GM19023 (cell line): ENCODE measurements around the gene CFAP410.

Experiments
- ATAC-seq: cut with Tn5 transposase; IDR thresholded peaks from one replicate; pipeline ENCODE4 v1.9.1; 2021; ENCODE audit warnings: mild to moderate bottlenecking, moderate library complexity; ENCODE audit not compliant: unreplicated experiment

Gene CFAP410

DNA sequence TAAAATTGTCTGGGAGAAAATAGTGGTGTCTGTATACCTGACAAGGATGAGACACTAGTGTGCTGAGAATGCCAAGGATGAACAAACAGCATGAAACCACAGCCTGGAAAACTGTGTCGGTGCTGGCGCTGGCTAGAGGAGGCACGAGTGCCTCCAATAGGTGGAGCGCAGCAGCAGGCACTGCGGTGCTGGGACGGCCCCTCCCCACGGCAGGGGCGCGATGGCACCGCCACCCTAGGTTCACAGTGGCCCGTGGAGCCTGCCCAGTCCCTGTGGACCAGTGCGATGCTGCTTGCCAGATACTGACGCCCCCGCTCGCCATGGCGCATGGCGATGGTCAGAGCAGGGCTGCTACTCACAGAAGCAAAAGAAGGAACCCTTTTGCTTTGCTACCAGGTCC is 6.8 kb downstream of the CFAP410 start:
- ATAC-seq, result no peak

DNA sequence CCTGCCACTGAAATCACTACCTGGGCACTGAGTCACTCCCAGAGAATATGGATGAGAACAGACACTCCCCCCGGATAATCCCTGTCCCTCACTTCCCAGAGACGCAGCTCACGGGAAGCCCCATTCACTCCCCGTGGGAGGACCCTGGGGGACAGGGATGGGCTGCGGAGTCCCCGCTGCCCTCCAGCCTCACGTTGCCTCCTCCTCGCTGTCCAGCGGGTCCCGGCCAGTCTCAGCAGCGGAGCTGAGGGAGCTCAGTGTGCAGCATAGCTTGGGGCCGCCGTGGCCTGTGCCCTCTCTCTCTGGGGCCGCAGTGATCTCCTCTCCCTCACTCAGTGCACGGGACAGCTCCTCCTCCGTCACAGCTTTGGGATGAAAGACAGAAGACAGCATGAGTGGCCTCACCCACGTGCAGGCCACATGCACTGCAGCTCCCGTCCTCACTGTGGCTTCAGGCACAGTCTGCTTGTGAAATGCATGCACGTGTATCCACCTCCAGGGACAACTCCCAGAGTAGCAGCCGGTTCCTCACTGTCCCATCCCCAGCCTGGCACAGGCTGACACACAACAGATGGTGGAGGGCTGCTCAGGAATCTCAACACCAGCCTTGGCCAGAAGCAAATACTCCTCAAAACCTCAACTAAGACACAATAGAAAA is 7.4 kb downstream of the CFAP410 start:
- no peak for ATAC-seq

DNA sequence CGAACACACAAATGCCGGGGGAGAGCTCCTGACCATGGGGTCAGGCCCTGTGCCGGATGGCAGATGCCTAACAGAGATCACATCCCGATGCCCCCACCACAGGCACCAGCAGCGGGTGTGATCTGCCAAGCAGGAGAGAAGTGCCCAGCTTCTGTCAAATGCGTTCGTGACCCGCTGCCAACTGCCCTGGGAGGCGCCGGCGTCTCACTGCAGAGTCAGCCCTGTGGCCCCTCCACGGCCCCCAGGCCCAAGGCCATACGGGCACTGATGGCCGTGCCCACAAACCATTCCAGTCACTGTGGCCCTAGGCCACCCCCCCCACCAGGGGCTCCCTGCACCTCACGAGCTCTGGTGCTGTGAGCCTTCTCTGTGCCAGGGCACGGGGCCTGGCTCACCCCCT is 8.0 kb downstream of the CFAP410 start:
- no peak for ATAC-seq

DNA sequence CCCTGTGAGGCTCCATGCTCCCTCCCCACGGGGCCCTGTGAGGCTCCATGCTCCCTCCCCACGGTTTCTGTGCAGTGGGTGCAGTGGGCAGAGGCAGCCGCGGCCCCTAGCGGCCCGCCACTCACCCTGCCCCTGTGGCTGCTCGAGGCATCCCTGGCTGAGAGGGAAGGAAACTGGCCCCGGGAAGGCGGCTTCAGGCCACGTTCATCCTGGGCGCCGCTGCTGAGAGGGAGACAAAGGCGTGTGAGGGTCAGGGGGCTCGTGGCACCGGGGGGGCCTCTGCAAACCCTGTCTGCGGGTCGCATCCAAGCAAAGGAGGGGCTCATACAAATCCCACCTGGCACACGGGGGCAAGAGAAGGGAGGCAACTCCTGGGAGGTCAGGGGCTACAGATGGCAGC is 8.5 kb downstream of the CFAP410 start:
- ATAC-seq, result no peak

DNA sequence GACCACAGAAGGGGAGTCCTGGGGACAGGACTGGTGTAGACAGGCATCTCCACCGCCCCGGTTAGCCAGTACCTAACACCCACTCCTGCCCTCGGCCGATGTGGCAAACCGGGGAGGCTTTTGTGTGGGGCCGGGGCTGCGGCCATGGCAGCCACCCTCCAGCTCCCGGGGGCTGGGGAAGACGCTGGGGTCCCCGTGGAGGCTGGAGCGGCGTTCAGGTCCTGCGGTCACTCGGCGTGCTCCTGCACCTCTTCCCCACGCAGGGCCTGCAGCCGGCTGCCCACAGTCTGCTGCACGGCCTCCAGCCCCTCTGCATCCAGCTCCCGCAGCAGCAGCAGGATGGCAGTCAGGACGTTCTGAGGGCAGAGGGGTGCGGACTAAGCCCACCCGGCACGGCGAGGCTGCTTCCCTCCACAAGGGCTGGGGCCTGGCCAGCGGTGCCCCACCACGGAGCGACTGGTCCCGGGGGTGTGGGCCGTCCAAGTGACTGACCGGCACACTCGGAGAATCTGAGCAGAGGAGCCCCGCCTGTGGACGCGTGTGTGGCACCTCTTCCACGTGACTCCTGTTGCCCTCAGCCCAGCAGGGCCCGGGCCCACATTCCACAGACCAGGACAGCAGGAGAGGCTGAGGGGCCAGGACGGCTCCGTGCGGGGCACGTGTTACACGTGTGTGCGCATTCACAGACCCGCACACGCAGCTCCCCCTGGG is 9.1 kb downstream of the CFAP410 start:
- ATAC-seq, result no peak

DNA sequence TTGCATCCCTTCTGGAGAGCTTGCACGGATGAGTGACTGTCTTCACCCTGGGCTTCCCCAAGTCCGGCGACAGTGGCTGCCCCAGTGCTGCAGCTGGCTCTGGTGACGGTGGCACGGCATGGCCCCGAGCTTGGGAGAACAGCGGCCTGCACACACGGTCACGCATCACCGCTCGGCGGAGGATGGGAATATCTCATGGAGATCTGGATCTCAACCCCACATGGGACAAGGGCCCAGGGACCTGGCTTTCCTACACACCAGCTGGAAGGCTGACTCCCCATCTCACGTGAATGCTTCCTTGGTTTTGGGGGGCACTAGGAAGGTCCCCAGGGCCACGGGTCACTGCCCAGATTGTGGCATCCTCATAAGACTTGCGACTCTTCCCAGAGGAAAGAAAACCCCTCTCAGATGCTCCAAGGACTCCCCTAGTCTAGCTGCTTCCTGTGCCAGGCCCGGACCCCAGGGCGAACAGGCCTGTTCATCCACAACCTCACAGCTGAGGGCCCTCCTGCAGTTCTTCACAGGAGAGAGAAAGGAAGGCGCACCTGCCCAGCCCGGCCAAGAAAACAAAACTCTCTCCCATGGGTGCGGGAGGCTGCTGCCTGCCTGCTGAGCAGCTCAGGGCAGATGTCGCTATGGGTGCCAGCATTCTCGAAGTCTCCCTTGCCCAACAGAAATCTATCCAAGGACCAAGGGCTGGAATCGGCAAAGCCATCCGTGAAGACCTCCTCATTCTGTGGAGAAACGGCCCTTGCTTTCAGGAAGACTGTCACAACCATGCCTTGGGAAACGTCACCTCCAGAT is 9.9 kb downstream of the CFAP410 start:
- no peak for ATAC-seq

DNA sequence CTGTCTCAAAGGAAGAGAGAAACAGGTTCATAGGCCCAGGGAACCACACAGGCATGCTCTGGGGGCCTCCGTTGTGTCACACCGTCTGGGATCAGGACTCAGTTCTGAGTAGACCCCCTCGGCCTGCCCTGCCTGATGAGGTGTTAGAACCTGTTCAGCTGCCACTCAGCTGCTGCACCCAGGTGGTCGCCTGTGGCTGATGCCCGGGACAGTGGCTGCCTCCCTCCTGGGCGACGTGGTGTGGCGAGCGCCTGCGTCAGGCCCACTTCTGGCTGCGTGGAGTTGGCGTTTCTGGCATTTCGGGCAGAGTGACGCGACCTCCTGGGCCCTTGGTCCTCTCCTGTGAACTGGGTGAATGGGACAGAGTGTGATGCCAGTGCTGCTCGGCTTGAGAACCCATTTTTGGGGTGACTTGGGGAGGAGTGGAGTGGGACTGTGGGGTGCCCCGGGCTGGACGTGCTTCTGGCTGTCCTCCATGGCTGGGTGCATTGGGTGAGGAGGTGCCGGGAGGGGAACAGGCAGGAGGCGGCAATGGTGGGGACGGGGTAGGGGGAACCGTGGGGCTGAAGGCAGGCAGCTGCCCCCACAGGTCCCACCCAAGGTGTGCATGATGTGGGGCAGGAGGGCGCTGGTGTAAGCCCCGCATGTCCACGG is 10.8 kb downstream of the CFAP410 start:
- no peak for ATAC-seq

DNA sequence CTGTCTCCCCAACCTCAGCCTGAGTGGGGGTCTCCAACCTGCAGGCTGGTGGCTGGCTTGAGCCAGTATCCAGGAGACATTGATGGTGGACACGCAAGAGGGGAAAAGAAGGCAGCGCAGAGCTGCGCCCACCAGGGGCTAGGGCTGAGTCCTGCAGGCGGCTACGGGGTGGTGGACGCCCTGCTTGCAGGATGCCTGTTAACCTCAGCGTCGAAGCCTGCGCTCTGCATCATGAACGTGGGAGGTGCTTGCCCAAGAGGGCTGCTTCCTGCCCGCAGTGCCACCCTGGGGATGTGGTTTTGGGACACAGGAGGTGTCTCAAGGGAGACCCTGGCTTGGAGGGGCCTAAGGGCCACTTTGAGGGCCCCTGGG is 11.6 kb downstream of the CFAP410 start:
- ATAC-seq, result no peak

DNA sequence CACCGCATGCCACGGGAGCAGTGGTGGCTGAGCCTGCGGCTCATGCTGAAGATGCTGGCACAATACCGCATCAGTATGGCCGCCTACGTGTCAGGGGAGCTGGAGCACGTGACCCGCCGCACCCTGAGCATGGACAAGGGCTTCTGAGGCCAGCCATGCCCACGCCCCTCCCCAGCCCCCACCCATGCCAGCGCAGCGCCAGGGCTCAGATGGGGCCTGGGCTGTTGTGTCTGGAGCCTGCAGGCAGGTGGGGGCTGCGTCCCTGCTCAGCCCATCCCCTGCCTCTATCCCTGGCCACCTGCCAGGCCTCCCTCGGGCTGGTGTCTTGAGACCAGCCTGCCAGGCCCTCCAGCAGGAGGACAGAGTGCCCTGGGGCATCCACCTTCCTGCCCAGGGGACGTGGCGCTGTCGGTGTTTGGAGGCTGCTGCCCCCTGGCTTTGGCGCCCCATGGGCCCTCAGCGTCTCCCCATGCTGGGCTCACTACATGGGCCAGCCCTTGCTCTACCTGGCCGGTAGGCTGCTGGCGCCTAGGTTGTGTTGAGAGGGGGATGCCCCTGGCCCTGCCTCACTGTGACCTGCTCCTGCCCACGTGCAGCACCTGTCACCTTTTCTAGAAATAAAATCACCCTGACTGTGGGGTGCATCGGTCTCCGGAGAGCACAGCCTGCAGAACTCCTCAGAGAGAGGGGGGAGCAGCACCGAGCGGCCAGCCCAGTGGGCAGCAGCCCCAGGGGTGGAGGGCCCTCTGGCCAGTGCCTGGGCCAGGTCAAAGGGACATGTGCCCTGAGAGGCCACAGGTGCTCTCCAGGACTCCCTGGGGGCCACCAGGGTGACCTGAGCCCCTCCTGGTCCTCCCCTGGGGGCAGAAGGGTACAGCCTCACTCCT is 12.2 kb downstream of the CFAP410 start:
- ATAC-seq, result no peak

DNA sequence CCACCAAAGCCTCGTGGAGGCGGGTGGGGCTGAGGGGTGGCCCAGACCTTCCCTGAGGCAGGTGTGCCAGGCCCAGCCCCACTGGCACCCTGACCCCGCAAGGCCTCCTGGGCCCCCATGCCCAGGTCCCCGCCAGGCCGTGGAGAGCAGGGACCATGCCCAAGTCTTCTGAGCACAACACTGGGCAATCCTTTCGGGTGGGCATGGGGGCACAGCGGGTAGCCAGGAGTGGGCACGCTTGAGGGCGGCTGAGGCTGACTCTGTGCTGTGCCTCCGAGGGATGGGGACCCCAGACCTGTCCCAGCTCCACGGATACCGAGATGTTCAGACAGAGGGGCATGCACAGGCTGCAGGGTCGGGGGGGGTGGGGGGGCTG is 12.9 kb downstream of the CFAP410 start:
- ATAC-seq, result no peak

DNA sequence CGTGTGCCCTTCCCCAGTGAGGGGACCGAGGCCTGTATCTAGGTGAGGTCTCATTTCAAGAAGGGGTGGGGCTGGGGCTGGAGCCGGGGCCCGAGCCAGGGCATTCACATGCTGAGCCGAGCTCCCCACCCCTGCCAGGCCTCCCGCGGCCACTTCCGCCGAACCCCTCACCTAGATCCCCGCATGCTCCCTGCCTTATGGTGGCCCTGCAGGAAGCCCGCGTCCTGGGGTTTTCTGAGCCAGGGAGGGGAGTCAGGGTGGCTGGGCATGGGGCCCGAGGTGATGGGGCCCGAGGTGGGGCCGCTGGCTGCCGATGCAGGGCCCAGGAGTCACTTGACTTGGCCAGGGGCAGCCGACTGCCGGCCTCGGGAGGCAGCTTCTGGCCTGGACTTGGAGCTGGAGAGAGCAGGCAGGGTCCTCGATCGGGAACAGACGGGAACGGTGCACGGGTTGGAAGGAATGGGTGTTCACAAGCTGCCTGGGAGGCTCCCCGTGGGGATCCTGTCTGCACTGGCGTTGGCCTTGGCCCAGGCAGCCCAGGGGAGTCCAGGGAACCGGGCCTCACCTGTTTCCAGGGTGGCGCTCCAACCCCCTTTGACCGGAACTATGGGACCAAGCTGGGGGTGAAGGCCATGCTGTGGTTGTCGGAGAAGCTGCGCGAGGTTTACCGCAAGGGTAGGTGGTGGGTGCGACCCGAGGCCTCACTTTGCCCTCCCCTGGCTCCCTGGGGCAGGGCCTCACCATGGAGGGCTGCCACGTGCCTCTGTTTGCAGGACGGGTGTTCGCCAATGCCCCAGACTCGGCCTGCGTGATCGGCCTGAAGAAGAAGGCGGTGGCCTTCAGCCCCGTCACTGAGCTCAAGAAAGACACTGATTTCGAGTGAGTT is 13.6 kb downstream of the CFAP410 start:
- no peak for ATAC-seq

DNA sequence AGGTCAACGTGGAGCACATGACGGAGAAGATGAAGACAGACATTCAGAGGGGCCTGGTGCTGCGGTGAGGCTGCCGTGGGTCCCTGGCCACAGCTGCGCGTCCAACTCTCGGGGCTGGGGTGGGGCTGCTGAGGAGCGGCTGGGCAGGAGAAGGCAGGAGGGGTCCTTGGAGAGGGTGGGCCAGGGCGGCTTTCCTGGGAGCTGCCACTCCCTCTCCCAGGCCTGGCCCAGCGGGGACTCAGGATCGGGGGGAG is 14.4 kb downstream of the CFAP410 start:
- no peak for ATAC-seq

DNA sequence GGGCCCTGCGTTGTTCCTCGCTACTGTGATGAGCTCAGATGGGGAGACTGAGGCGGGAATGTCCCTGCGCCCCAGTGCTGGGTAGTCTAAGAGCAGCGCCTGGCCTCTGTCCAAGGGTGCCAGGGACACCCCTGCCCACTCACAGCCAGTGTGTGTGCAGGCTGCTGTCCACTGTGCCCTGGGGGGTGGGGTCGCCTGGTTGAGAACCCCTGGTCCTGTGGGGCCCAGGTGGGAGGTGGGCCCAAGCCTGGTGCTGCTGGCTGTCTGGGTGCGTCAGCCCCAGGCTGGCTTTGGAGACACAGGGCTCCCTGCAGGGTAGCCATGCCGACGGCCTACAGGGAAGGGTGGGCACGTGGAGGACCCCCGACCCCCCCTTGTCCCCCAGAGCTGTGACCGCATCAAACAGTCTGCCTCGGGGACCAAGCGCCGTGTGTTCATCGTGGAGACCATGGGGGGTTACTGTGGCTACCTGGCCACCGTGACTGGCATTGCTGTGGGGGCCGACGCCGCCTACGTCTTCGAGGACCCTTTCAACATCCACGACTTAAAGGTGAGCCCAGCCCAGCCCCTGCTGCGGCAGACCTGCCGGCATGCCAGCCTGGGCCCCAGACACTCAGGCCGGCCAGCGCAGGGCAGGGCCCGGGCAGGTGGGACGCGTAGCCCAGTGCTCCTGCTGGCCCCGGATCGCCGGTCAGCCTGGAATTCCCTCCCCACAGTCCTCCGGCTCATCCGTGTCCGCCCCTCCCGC is 14.9 kb downstream of the CFAP410 start:
- ATAC-seq, result no peak

DNA sequence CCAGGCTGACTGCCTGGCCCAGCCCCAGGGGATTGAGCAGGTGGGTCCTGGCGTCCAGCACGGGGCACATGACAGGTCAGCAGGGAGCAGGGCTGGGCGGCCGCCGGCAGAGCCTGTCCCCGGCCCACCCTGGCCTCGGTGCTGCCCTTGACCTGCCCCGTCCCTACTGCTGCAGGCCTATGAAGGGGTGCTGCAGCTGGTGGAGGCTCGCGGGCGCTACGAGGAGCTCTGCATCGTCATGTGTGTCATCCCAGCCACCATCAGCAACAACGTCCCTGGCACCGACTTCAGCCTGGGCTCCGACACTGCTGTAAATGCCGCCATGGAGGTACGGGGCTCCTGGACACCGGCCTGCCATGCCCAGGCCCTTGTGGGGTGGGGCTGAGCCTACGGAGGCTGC is 15.6 kb downstream of the CFAP410 start:
- no peak for ATAC-seq

DNA sequence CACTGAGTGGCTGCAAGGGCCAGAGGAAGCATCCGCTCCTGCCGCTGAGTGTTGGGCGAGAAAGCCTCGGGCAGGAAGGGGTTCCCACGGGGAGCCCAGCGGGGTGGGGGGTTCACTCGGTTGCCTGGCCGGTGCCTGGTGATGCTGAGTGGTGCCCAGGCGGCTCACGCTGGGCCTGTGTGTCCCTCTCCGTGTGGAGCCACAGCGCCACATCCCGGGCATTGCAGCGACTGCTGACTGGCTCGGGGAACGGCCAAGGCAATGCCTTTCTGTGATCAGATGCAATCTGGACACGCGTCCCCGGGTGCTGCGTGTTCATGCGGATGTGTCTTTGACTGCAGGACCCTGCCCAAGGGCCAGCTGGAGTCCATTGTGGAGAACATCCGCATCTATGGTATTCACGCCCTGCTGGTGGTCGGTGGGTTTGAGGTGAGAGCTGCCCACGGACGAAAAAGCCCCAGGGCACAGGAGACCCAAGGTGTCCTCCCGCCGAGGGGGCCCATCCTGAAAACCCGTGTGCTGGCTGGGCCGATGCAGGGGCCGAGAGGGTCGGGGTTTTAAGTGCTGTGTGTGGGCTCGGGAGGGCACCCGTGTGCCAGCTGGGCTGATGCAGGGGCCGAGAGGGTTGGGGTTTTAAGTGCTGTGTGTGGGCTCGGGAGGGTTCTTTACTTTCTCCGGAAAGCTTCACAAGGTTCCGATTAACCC is 16.4 kb downstream of the CFAP410 start:
- no peak for ATAC-seq

DNA sequence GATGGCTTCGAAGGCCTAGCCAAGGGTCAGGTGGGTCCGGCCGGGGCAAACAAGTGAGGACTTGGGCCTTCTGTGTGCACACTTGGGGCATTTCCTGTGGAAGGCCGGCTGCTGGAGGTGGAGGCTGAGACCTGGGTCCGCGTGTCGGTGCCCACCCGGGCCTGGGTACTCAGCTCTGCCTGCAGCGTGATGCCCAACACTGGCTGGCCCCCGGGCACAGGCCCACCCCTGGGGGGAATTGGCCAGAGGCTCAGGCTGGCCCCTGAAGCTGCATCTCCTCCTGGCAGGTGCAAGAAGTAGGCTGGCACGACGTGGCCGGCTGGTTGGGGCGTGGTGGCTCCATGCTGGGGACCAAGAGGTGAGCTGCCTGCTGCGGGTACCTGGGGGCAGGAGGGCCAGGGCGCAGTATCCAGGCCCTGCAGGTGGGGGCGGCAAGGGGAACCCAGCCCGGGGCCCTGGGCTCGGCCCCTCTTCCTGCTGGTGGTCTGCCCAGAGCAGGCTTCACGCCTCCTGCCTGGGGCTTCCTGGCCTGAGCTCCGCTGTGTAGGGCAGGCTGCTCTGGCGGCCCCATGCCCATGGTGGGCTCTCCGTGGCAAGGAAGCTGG is 17.2 kb downstream of the CFAP410 start:
- no peak for ATAC-seq

DNA sequence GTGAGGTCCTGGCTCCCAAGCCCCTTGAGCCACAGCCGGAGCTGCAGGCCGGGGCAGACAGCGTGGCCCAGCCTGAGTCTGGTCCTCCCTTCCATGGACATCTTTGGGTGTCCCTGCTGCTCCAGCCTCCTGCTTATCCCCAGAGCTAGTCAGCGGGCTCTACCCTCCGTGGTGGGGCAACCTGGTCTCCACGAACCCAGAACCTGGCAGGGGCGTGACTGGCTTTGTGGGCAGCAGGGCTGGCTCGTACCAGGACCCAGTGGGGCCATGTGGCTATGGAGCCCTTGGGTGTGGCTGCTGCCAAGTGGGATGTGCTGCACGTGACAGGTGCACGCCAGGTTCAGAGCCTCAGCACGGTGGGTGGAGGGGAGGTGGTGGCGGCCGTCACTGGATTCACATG is 18.3 kb downstream of the CFAP410 start:
- no peak for ATAC-seq

DNA sequence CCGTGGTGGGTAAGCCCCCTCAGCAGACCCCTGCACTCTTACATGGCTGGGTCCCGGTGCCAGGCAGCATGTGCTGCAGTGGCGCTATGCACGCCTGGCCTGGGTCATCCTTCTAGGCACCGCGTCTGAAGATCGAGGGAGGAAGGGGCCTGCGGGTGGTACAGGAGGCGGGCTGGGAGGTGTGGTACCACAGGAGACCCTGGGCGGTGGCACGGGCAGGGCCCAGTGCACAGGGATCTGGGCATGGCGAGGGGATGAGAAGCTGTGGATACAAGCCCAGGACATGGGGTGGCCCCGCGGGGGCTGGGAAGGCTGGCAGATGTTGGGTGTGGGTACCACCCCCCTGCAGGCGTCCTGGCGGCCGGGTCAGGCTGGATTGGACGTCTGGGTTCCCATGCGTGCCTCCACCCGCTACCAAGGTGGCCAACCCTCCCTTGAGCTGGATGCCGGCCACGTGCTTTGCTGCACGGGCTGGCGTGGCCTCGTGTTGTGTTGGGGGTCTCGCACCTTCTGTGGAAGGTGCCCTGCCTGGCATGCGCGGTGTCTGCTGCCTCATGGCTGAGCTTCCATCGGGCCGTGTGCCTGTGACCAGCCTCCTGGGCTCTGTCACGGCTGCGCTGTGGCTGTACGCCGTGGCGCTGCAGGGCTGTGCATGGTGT is 19.7 kb downstream of the CFAP410 start:
- no peak for ATAC-seq
